ENCODE data around the gene GPR108. TPM values are rescaled to one million over a fixed set of nuclear protein-coding genes. Genes with fewer than 3 reads are reported as not detected.
"Not testable (repeated sequence)": the region's sequence is repeated elsewhere in the genome, so short reads cannot be mapped to it uniquely, and the experiment has no call there.

Gene GPR108
- total RNA-seq, 4 donors from 2014 or later: 44.0 to 68.8 (median 60.1) TPM

DNA sequence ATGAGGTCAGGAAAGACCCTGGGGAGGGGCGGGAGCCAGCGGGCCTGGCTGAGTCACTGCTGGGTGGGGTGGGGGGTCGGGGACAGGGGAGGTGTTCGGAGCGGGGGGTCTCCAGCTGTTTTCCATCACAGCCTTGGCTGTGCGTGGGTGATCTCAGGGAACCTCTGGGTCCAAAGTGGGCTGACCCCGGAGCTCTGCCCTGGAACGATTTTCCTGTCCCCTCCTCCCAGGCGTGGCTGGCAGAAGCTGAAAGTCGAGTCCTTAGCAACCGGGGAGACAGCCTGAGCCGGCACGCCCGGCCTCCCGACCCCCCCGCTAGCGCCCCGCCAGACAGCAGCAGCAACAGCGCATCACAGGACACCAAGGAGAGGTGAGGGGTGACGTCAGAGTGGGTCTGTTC, 12.7 kb upstream of the GPR108 start:
- Histone ChIP-seq H3K27me3 (no peaks in the 10 kb centered on the region), H3K9me3 (no peaks in the 10 kb centered on the region), H3K4me1 (peaks cover 0 to 32% (median 19%) of the 10 kb centered on the region in 3 donors), H3K27ac (peak overlapping the region in 3 of 4 donors; percentile 56 to 67 (median 59)), H3K36me3 (peaks cover 0 to 71% of the 10 kb centered on the region in 2 donors), H3K4me3 (no peak overlapping the region)
- peak; percentile 60 for ATAC-seq
- no CpG with 5 or more reads among the region's 20 CpGs for WGBS, 2 donors (ENCODE audit: low coverage in 1 of 2)
- TF ChIP-seq, protein P1, sequence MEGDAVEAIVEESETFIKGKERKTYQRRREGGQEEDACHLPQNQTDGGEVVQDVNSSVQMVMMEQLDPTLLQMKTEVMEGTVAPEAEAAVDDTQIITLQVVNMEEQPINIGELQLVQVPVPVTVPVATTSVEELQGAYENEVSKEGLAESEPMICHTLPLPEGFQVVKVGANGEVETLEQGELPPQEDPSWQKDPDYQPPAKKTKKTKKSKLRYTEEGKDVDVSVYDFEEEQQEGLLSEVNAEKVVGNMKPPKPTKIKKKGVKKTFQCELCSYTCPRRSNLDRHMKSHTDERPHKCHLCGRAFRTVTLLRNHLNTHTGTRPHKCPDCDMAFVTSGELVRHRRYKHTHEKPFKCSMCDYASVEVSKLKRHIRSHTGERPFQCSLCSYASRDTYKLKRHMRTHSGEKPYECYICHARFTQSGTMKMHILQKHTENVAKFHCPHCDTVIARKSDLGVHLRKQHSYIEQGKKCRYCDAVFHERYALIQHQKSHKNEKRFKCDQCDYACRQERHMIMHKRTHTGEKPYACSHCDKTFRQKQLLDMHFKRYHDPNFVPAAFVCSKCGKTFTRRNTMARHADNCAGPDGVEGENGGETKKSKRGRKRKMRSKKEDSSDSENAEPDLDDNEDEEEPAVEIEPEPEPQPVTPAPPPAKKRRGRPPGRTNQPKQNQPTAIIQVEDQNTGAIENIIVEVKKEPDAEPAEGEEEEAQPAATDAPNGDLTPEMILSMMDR (IDR thresholded peaks at IDR 0.05): no peak
- TF ChIP-seq EP300 (IDR thresholded peaks at IDR 0.05) (no peak), POLR2AphosphoS5 (IDR thresholded peaks at IDR 0.05) (no peak), POLR2A (IDR thresholded peaks at IDR 0.05) (no peak)

DNA sequence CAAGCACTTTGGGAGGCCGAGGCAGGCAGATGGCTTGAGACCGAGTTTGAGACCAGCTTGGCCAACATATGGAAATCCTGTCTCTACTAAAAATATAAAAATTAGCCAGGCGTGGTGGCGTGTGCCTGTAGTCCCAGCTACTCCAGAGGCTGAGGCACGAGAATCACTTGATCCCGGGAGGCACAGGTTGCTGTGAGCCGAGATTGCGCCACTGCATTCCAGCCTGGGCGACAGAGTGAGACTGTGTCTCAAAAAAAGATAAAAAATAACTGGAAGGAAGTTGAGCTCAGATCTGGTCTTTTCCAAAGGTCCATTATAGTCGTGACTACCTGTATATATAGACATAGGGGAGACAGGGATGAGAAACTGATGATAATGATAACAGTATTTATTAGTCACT, 11.2 kb upstream of the GPR108 start:
- Histone ChIP-seq H3K4me1 (peaks cover 3 to 42% (median 32%) of the 10 kb centered on the region in 3 donors), H3K36me3 (peaks cover 0 to 81% of the 10 kb centered on the region in 2 donors), H3K27ac (peak overlapping the region in 2 of 4 donors; percentile 30 to 41)
- H3K9me3 ChIP-seq, H3K27me3 ChIP-seq, H3K4me3 ChIP-seq, ATAC-seq: not testable (repeated sequence)
- WGBS, 2 donors (ENCODE audit: low coverage in 1 of 2): 83 to 85% methylated on average over 6 of the region's 10 CpGs

DNA sequence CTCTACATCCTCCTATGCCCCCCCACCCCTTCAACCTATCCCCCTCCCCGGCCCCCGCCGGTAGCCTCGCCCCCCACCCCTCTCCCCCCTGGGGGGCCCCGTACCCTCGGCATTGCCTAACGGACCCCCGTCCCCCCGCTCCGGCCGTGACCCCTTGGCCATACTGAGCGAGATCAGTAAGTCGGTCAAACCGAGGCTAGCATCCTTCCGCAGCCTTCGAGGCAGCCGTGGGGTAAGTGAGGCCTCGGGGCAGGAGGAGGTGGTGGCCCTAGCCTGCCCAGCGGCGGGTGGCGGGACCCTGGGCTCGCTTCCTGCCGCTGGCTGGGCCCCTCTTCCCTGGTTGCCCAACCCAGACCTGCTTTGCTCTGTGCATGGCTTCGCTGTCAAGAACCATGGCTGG, 8.6 kb upstream of the GPR108 start:
- TF ChIP-seq POLR2A (IDR thresholded peaks at IDR 0.05) (no peak), POLR2AphosphoS5 (IDR thresholded peaks at IDR 0.05) (no peak), EP300 (IDR thresholded peaks at IDR 0.05) (no peak)
- TF ChIP-seq, protein P1 (IDR thresholded peaks at IDR 0.05): no peak

DNA sequence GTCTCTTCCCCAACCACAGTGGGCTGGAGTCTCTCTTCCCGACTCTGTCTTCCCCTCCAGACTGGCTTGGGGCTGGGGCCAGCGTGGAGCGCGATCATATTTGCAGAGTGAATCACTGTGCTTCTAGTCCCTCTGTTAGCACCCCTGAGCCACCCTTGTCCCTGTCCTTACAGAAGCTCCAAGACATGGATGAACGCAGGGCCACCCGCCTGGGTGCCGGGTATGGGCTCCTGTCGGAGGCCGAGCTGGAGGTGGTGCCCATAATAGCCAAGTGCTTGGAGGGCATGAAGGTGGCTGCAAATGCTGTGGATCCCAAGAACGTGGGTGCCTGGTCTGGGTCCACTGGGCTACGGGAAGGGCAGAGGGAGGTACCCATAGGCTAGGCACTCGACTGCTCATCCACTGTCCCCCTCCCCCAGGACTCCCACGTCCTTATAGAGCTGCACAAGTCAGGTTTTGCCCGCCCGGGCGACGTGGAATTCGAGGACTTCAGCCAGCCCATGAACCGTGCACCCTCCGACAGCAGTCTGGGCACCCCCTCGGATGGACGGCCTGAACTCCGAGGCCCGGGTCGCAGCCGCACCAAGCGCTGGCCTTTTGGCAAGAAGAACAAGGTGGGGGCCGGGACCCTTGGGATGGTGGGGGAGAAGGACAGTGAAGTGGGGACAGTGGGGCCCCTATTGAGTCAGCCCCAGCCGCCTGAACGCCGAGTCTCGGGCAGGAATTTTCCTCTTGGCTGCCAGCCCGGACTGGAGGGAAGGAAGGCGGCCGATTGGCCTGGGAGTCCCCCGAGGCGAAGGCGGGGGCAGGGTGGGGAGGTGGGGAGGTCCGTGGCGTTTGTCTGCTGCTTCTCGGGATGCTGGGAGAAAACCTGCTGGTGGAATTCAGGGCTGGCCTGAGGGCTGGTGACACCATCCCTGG, 7.3 kb upstream of the GPR108 start:
- TF ChIP-seq POLR2A (IDR thresholded peaks at IDR 0.05) (no peak), POLR2AphosphoS5 (IDR thresholded peaks at IDR 0.05) (peak; percentile 74), EP300 (IDR thresholded peaks at IDR 0.05) (no peak)
- TF ChIP-seq, protein P1 (IDR thresholded peaks at IDR 0.05): peak in 2 of 4 experiments; percentile 21 to 22
- no peaks in the 10 kb centered on the region for H3K27me3 ChIP-seq
- H3K27ac ChIP-seq: peak overlapping the region; percentile 72 to 96 (median 92)
- H3K36me3 ChIP-seq: peaks cover 0 to 66% of the 10 kb centered on the region in 2 donors
- H3K4me1 ChIP-seq: peaks cover 3 to 58% (median 23%) of the 10 kb centered on the region in 3 donors
- no peaks in the 10 kb centered on the region for H3K9me3 ChIP-seq
- peak; percentile 86 for ATAC-seq
- H3K4me3 ChIP-seq: peak overlapping the region in 1 of 2 donors; percentile 30
- WGBS, 2 donors (ENCODE audit: low coverage in 1 of 2): 23% methylated on average over 7 of the region's 41 CpGs; no CpG with 5 or more reads in 1 of the 2 donors

More for the DNA sequence above, 8.6 kb upstream of the GPR108 start:
- Histone ChIP-seq H3K27ac (peak overlapping the region in 3 of 4 donors; percentile 50 to 93 (median 92)), H3K4me3 (no peak overlapping the region), H3K27me3 (no peaks in the 10 kb centered on the region), H3K9me3 (no peaks in the 10 kb centered on the region), H3K36me3 (peaks cover 0 to 79% of the 10 kb centered on the region in 2 donors), H3K4me1 (peaks cover 3 to 56% (median 23%) of the 10 kb centered on the region in 3 donors)
- ATAC-seq: no peak
- WGBS, 2 donors (ENCODE audit: low coverage in 1 of 2): no CpG with 5 or more reads among the region's 24 CpGs

DNA sequence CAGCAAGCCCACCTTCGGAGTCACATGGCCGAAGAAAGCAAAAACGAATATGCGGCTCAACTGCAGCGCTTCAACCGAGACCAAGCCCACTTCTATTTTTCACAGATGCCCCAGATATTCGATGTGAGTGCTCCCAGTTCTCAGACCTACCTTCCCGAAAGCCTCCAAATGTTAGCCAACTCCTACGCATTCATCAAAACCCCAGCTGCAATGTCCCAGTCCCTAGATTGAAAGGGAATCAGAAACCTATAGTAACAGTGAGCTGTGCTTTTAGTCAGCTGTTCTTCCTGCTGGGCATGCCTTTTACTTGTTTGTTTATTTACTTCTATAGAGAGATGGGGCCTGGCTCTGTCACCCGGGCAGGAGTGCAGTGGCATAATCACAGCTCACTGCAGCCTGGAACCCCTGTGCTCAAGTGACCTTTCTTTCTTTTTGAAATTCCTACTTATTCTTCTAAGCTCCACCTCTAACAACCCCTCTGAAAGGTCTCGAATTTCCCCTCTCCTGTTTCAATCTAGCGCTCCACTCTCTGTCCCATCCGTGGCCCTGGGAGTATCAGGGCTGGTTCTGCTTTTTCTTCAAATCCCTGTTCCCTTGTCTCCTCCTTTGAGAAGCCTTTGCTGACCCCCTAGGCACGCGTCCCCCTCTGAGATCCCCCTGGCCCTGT, 6.5 kb upstream of the GPR108 start:
- peak overlapping the region in 1 of 2 donors; percentile 30 for H3K4me3 ChIP-seq
- peak overlapping the region; percentile 72 to 96 (median 92) for H3K27ac ChIP-seq
- no peaks in the 10 kb centered on the region for H3K27me3 ChIP-seq
- no peak for ATAC-seq
- H3K36me3 ChIP-seq: peaks cover 0 to 59% of the 10 kb centered on the region in 2 donors
- H3K9me3 ChIP-seq: no peaks in the 10 kb centered on the region
- TF ChIP-seq POLR2A (IDR thresholded peaks at IDR 0.05) (no peak), EP300 (IDR thresholded peaks at IDR 0.05) (no peak), POLR2AphosphoS5 (IDR thresholded peaks at IDR 0.05) (no peak)
- TF ChIP-seq, protein P1 (IDR thresholded peaks at IDR 0.05): no peak
- peaks cover 3 to 63% (median 26%) of the 10 kb centered on the region in 3 donors for H3K4me1 ChIP-seq
- 72 to 83% methylated on average over 9 to 13 of the region's 15 CpGs for WGBS, 2 donors (ENCODE audit: low coverage in 1 of 2)
